Astrocyte (in vitro differentiated cells and primary cell): ENCODE results near the gene PADI2. TPM values are rescaled to one million over a fixed set of nuclear protein-coding genes. Genes with fewer than 3 reads are reported as not detected.

Experiments used
- DNase-seq: peaks from one replicate; pipeline ENCODE4 v3.0.0-alpha.2; 2010; ENCODE audit warnings: low read depth
- FAIRE-seq: peaks from 2 replicates; lab custom pipeline; 2011; peaks lifted over from hg19 to GRCh38; lab: Jason Lieb, UNC
- H2AFZ ChIP-seq: 2 replicates; pipeline ENCODE4 v1.6.0; 2012; ENCODE audit warnings: low read depth, low read length, inconsistent platforms
- H3K27ac ChIP-seq: 2 replicates; pipeline ENCODE4 v1.5.1; 2011; ENCODE audit warnings: low read depth, low read length, inconsistent platforms
- H3K27me3 ChIP-seq: 2 replicates; pipeline ENCODE4 v1.6.0; 2011; ENCODE audit warnings: low read length, inconsistent platforms; ENCODE audit not compliant: insufficient read depth
- H3K36me3 ChIP-seq: 2 replicates; pipeline ENCODE4 v1.5.1; 2011; ENCODE audit warnings: low read length, inconsistent platforms; ENCODE audit not compliant: insufficient read depth
- H3K4me1 ChIP-seq: 2 replicates; pipeline ENCODE4 v1.5.1; 2011; ENCODE audit warnings: low read length, inconsistent platforms; ENCODE audit not compliant: insufficient read depth
- H3K4me2 ChIP-seq: 2 replicates; pipeline ENCODE4 v1.6.0; 2012; ENCODE audit warnings: low read length, inconsistent platforms
- H3K4me3 ChIP-seq: 2 replicates; pipeline ENCODE4 v1.5.1; 2011; ENCODE audit warnings: low read depth, mild to moderate bottlenecking, low read length, inconsistent platforms; ENCODE audit not compliant: insufficient read depth
- H3K79me2 ChIP-seq: 2 replicates; pipeline ENCODE4 v1.6.0; 2012; ENCODE audit warnings: mild to moderate bottlenecking, low read length, inconsistent platforms; ENCODE audit not compliant: insufficient read depth
- H3K9ac ChIP-seq: 2 replicates; pipeline ENCODE4 v1.6.0; 2012; ENCODE audit warnings: mild to moderate bottlenecking, low read length, inconsistent platforms
- H3K9me3 ChIP-seq: 2 replicates; pipeline ENCODE4 v1.5.1; 2012; ENCODE audit warnings: low read depth, mild to moderate bottlenecking, low read length, inconsistent platforms; ENCODE audit not compliant: insufficient read depth
- H4K20me1 ChIP-seq: 2 replicates; pipeline ENCODE4 v1.6.0; 2012; ENCODE audit warnings: low read length, inconsistent platforms; ENCODE audit not compliant: insufficient read depth
- H3K27ac Mint-ChIP-seq: one replicate; pipeline ENCODE4 v1.8.0; 2021; ENCODE audit warnings: mild to moderate bottlenecking, mixed read lengths; ENCODE audit not compliant: unreplicated experiment
- H3K27me3 Mint-ChIP-seq: one replicate; pipeline ENCODE4 v1.8.0; 2021; ENCODE audit warnings: low read depth, mixed read lengths; ENCODE audit not compliant: unreplicated experiment
- H3K36me3 Mint-ChIP-seq: one replicate; pipeline ENCODE4 v1.8.0; 2021; ENCODE audit warnings: low read depth, mixed read lengths; ENCODE audit not compliant: unreplicated experiment
- H3K4me1 Mint-ChIP-seq: one replicate; pipeline ENCODE4 v1.8.0; 2021; ENCODE audit warnings: low read depth, mixed read lengths; ENCODE audit not compliant: unreplicated experiment
- H3K4me3 Mint-ChIP-seq: one replicate; pipeline ENCODE4 v1.8.0; 2021; ENCODE audit warnings: mild to moderate bottlenecking, moderate library complexity, mixed read lengths; ENCODE audit not compliant: unreplicated experiment
- H3K9me3 Mint-ChIP-seq: one replicate; pipeline ENCODE4 v1.8.0; 2021; ENCODE audit warnings: mild to moderate bottlenecking, mixed read lengths; ENCODE audit not compliant: unreplicated experiment
- CTCF ChIP-seq: IDR thresholded peaks from 2 replicates; pipeline ENCODE4 v1.5.1; 2011; ENCODE audit warnings: low read depth, mild to moderate bottlenecking, inconsistent platforms, low read length, moderate library complexity; ENCODE audit not compliant: insufficient read depth
- EZH2 ChIP-seq: IDR thresholded peaks from 2 replicates; pipeline ENCODE4 v1.6.1; 2012; ENCODE audit warnings: mild to moderate bottlenecking, low read length, inconsistent platforms; ENCODE audit not compliant: insufficient read depth
- total RNA-seq: library from RNA; stranded (reverse); gene quantifications from 2 replicates; pipeline ENCODE4 v1.2.1, GENCODE V29; 2021

The PADI2 gene
- total RNA-seq, 1 donor from 2014 or later = 0.48 TPM

- Histone ChIP-seq H3K9ac (no peak overlapping the region), H3K27me3 (no peaks in the 10 kb centered on the region), H3K4me3 (no peak overlapping the region), H3K4me2 (no peak overlapping the region), H3K4me1 (no peaks in the 10 kb centered on the region), H4K20me1 (no peaks in the 10 kb centered on the region), H3K79me2 (no peaks in the 10 kb centered on the region), H3K9me3 (no peaks in the 10 kb centered on the region), H3K27ac (no peak overlapping the region), H2AFZ (no peak overlapping the region), H3K36me3 (no peaks in the 10 kb centered on the region)
- H3K4me1 Mint-ChIP-seq = no peaks in the 10 kb centered on the region
- DNase-seq (no peak), FAIRE-seq (no peak)
- H3K27me3 Mint-ChIP-seq = peaks cover 23% of the 10 kb centered on the region
- peaks cover 2% of the 10 kb centered on the region for H3K36me3 Mint-ChIP-seq
- H3K27ac Mint-ChIP-seq = no peak overlapping the region
- H3K9me3 Mint-ChIP-seq = peaks cover 3% of the 10 kb centered on the region
- TF ChIP-seq CTCF (no peak), EZH2 (no peak)
- H3K4me3 Mint-ChIP-seq = no peak overlapping the region
Measured at GRCh38 chr1:17137441-17137840, 18.2 kb upstream of the PADI2 start.

GRCh38 chr1:17136936-17137335 is 17.7 kb upstream of the PADI2 start:
- H3K4me1 ChIP-seq = no peaks in the 10 kb centered on the region
- FAIRE-seq = no peak
- no peaks in the 10 kb centered on the region for H3K27me3 ChIP-seq
- H4K20me1 ChIP-seq = no peaks in the 10 kb centered on the region
- Mint-ChIP-seq H3K4me3 (no peak overlapping the region), H3K27me3 (peaks cover 23% of the 10 kb centered on the region), H3K27ac (no peak overlapping the region), H3K36me3 (peaks cover 2% of the 10 kb centered on the region), H3K4me1 (no peaks in the 10 kb centered on the region), H3K9me3 (peaks cover 3% of the 10 kb centered on the region)
- TF ChIP-seq CTCF (no peak), EZH2 (no peak)
- H3K9ac ChIP-seq = no peak overlapping the region
- DNase-seq = no peak
- H3K36me3 ChIP-seq = no peaks in the 10 kb centered on the region
- no peak overlapping the region for H2AFZ ChIP-seq
- no peaks in the 10 kb centered on the region for H3K79me2 ChIP-seq
- H3K27ac ChIP-seq = no peak overlapping the region
- H3K9me3 ChIP-seq = no peaks in the 10 kb centered on the region
- no peak overlapping the region for H3K4me3 ChIP-seq
- H3K4me2 ChIP-seq = no peak overlapping the region

- Histone ChIP-seq H4K20me1 (no peaks in the 10 kb centered on the region), H3K4me1 (no peaks in the 10 kb centered on the region), H3K9me3 (no peaks in the 10 kb centered on the region), H3K4me2 (no peak overlapping the region), H3K36me3 (no peaks in the 10 kb centered on the region), H3K27ac (no peak overlapping the region), H3K9ac (no peak overlapping the region), H3K79me2 (no peaks in the 10 kb centered on the region), H3K4me3 (no peak overlapping the region), H3K27me3 (no peaks in the 10 kb centered on the region), H2AFZ (no peak overlapping the region)
- DNase-seq = no peak
- Mint-ChIP-seq H3K27me3 (peaks cover 23% of the 10 kb centered on the region), H3K9me3 (peaks cover 3% of the 10 kb centered on the region), H3K4me3 (no peak overlapping the region), H3K4me1 (no peaks in the 10 kb centered on the region), H3K27ac (no peak overlapping the region), H3K36me3 (peaks cover 2% of the 10 kb centered on the region)
- FAIRE-seq = no peak
- no peak for TF ChIP-seq EZH2
- no peak for TF ChIP-seq CTCF
Measured at GRCh38 chr1:17136145-17136544, 16.9 kb upstream of the PADI2 start.
